WTC11 (cell line): ENCODE data around the gene CHADL.

Experiments
- AFF4 ChIP-seq: sonication (generic); formaldehyde crosslinking; IDR thresholded peaks from 2 replicates; pipeline ENCODE4 v1.8.1; 2023; ENCODE audit warnings: mild to moderate bottlenecking, missing genetic modification reagents, borderline replicate concordance
- ATF1 ChIP-seq: sonication (generic); formaldehyde crosslinking; IDR thresholded peaks from 2 replicates; pipeline ENCODE4 v1.8.1; 2023; ENCODE audit warnings: mild to moderate bottlenecking, moderate library complexity, missing genetic modification reagents
- CREM ChIP-seq: sonication (generic); formaldehyde crosslinking; IDR thresholded peaks from 2 replicates; pipeline ENCODE4 v1.8.1; 2022; ENCODE audit warnings: mild to moderate bottlenecking, missing genetic modification reagents, moderate library complexity
- CTCF ChIP-seq: fragments of 200-600 bp; IDR thresholded peaks from 2 replicates; pipeline ENCODE4 v1.8.0; 2022; ENCODE audit warnings: antibody characterized with exemption
- ESRRA ChIP-seq: sonication (generic); formaldehyde crosslinking; IDR thresholded peaks from 2 replicates; pipeline ENCODE4 v1.8.1; 2022; ENCODE audit warnings: mild to moderate bottlenecking, missing genetic modification reagents, borderline replicate concordance
- GRHL2 ChIP-seq: fragments of 250-450 bp; sonication (Bioruptor Pico); IDR thresholded peaks from 2 replicates; pipeline ENCODE4 v1.8.0; 2022; ENCODE audit warnings: mild to moderate bottlenecking, moderate library complexity; ENCODE audit not compliant: insufficient replicate concordance, severe bottlenecking
- NFE2L1 ChIP-seq: sonication (generic); formaldehyde crosslinking; IDR thresholded peaks from 2 replicates; pipeline ENCODE4 v1.8.1; 2023; ENCODE audit warnings: missing genetic modification reagents
- SP1 ChIP-seq: sonication (generic); formaldehyde crosslinking; conservative IDR thresholded peaks from 2 replicates; pipeline ENCODE4 v1.8.1; 2022; ENCODE audit warnings: missing genetic modification reagents
- TP53 ChIP-seq: sonication (generic); formaldehyde crosslinking; IDR thresholded peaks from 2 replicates; pipeline ENCODE4 v1.8.1; 2023; ENCODE audit warnings: mild to moderate bottlenecking, missing genetic modification reagents
- ZNF232 ChIP-seq: sonication (generic); formaldehyde crosslinking; IDR thresholded peaks from 2 replicates; pipeline ENCODE4 v1.8.0; 2022; ENCODE audit warnings: mild to moderate bottlenecking, missing genetic modification reagents
- ZNF423 ChIP-seq: fragments of 250-450 bp; sonication (Bioruptor Pico); IDR thresholded peaks from 2 replicates; pipeline ENCODE4 v2.1.2; 2022; ENCODE audit warnings: mild to moderate bottlenecking, moderate library complexity

- TF ChIP-seq CTCF (no peak), NFE2L1 (CRISPR knock-in tag) (no peak), ZNF232 (CRISPR knock-in tag) (no peak), SP1 (CRISPR knock-in tag) (no peak), TP53 (CRISPR knock-in tag) (no peak), ESRRA (CRISPR knock-in tag) (no peak), ATF1 (CRISPR knock-in tag) (no peak), CREM (no peak), GRHL2 (CRISPR knock-in tag) (no peak), ZNF423 (CRISPR knock-in tag) (no peak), AFF4 (CRISPR knock-in tag) (no peak)
Measured at GRCh38 chr22:41223535-41223934, 17.2 kb downstream of the CHADL start.
